Measurements from ENCODE around the gene PROZ.

PROZ gene

DNA sequence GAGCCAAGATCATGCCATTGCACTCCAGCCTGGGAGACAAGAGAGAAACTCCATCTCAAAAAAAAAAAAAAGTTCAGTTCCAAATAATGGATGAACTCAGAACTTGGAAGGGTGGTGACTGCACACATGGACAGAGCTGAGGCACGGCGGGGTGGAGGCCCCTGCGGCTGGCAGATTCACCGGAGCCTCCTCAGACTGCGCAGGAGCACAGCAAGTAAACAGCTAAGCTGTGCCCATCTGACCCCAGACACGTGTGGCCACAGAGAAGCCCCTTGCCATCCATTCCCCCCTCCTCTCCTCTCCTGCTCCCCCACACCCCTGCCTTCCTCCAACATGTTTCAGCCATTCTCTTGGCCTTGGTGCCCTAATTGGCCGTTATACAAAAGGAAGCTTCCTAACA is 15.6 kb upstream of the PROZ start:
- DNase-seq, result no peak

DNA sequence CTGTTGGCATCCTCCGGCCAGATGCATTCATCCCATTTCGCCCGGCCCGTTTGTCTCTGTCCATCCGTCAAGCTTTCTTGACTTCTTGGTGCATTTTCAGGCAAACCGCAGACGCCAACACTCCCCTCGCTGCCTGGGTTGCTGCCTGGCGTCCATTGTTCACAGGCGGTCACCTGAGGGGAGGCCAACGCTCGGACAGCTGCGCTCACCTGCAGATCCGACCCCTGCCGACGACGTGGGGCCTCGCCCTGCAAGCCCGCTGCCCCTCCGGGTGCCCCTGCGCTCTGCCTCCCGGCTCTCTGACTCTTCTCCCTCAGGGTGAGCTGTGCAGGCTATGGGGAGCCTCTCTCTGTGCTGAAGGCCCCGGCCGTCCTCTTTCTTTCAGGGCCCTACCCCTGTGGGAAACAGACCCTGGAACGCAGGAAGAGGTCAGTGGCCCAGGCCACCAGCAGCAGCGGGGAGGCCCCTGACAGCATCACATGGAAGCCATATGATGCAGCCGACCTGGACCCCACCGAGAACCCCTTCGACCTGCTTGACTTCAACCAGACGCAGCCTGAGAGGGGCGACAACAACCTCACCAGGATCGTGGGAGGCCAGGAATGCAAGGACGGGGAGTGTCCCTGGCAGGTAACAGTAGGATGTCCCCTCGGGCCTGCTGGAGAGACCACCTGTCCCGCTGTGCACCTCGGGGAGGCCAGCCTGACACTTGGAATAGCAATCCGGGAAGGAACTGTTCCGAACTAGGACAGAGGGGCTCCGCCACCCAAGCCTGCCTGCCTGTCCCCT is 14.8 kb upstream of the PROZ start:
- no peak for DNase-seq

DNA sequence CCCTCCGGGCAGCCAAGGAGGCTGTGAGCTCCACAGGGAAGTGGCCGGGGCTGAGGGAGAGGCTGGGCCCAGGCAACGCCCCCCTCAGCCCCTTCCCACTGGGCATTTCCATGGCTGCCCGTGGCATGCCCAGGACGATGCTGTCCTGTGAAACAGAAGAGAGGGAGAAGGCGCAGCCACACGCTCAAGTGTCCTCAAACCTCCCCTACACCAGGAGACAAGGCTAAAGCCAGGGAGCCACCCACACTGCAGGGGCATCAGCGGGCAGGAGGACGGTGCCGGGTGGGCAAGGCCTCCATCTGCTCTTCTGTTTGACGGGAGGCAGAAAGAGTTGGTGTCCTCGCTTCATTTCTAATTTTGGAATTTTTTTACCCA is 14.2 kb upstream of the PROZ start:
- no peak for DNase-seq

DNA sequence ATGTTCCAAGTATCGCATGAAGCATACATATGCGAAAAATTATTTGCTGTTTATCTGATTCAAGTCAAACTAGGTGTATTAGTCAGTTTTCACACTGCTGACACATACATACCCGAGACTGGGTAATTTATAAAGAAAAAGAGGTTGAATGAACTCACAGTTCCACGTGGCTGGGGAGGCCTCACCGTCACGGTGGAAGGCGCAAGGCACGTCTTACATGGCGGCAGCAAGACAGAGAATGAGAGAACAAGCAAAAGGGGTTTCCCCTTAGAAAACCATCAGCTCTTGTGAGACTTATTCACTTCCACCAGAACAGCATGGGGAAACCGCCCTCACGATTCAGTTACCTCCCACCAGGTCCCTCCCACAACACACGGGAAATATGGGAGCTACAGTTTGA is 13.0 kb upstream of the PROZ start:
- DNase-seq, result peak in 1 of 2 experiments; percentile 37

DNA sequence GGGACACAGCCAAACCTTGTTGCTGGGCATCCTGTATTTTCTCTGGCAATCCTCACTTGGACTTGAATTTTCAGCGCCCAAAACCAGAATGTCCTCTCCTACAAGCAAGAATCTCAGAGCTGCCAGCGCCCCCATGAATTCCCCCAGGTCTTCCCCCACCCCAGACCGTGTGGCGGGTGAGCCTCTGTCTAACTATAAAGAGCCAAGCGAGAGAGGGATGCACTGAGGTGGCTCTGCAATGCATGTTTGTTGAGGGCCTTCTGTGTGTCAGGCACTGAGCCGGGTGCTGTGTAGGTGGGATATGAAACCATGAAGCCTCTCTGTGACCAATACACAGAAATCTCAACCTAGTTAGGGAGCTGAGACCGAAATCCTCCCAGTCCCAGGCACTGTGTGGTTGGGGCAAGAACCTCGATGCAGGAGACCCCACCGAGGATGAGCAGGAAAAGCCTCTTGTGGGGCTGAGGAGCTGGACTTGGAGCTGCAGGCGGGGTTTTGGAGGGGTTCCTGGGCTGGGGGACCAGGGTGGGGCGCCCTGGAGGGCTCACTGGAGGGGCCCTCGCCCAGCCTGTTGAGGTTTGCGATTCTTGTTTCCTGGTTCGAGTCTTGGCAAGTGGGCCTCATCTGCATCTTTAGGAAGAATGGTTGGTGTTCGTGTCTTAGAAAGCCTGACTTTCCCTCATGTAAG is 12.4 kb upstream of the PROZ start:
- DNase-seq, result no peak

DNA sequence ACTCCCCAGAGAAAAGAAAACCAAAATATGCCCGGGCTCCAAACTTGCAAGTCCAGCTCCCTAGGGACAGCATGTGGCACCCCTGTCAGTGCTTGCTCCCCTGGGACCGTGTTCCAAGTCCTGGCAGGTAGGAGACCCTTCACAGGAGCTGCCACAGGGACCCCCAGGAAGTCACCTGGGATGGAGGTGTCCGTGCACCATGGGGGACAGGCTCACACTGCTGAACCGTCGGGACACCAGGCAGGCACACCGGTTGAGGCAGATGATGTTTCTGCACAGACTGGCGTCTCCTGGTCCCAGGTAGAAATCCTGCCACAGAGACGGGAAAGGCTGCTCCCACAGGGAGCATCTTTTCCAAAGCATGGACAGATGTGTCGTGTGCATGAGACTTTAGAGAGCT is 11.7 kb upstream of the PROZ start:
- no peak for DNase-seq

DNA sequence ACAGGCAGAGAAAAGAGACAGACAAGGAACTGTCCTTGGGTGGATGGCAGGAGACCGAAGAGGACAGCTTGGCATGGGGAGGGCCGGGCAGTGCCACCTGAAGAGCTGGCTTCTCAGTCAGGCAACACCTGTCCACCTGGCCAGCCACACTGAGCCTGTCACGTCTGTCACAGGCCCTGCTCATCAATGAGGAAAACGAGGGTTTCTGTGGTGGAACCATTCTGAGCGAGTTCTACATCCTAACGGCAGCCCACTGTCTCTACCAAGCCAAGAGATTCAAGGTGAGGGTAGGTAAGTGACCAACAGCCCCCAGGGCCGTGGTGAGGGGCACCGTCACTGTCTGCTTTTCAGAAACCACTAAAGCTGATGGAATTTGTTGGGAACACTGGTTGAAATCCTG is 11.2 kb upstream of the PROZ start:
- DNase-seq, result no peak

DNA sequence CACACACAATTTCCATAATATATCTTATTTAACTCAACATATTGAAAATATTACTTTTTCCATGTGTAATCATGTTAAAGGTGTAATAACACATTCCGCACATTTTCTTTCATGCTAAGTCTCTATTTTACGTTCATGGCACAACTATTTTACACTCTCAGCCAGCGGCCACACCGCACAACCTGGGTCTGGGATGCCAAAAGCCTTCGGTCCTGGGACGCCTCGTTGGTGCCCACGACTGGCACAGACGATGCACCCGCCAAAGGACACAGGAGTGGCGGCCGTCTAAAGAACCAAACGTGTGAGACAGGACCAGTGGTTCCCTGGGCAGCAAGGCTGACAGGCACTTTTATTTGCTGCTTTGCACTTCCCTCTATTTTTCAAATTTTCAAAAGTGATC is 10.0 kb upstream of the PROZ start:
- no peak for DNase-seq

DNA sequence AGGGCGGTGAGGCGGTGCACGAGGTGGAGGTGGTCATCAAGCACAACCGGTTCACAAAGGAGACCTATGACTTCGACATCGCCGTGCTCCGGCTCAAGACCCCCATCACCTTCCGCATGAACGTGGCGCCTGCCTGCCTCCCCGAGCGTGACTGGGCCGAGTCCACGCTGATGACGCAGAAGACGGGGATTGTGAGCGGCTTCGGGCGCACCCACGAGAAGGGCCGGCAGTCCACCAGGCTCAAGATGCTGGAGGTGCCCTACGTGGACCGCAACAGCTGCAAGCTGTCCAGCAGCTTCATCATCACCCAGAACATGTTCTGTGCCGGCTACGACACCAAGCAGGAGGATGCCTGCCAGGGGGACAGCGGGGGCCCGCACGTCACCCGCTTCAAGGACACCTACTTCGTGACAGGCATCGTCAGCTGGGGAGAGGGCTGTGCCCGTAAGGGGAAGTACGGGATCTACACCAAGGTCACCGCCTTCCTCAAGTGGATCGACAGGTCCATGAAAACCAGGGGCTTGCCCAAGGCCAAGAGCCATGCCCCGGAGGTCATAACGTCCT is 9.4 kb upstream of the PROZ start:
- no peak for DNase-seq

DNA sequence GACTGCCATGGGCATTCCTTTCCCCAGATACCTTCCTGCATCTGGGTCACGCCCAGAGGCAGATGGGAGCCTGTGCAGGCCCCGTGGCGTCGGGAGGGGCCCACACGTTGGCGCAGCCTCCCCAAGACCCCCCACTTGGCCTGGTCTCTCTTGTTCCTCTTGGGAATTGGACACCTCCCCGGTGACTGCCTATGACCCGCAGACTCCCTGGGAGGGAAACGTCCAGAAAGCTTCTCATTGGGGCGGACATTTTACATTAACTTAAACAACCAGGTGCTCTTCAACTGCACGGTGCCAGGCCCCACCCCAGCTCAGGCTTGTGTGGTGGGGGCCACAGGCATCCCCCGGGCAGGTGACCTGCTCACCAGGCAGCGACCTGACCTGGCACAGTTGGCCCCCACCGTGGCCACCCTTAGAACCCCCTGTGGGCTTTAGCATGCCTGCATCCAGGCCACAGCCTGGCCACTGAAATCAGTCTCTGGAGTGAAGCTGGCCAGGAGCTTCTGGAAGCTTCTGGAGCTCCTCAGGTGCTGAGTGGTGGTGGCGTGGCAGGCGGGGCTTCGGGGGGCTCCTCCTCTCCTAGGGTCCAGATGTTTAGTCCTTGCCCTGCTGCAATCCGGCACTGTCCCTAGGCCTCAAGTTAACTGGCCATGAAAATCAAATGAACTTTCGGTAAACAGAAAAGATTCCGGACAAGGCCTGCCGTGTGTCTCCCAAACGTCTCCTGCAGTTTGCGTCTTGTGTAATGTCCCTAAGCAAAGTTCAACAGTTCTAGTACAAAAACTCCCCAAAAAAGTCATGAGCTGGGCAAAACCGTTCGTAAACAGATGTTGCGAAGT is 8.5 kb upstream of the PROZ start:
- no peak for DNase-seq

DNA sequence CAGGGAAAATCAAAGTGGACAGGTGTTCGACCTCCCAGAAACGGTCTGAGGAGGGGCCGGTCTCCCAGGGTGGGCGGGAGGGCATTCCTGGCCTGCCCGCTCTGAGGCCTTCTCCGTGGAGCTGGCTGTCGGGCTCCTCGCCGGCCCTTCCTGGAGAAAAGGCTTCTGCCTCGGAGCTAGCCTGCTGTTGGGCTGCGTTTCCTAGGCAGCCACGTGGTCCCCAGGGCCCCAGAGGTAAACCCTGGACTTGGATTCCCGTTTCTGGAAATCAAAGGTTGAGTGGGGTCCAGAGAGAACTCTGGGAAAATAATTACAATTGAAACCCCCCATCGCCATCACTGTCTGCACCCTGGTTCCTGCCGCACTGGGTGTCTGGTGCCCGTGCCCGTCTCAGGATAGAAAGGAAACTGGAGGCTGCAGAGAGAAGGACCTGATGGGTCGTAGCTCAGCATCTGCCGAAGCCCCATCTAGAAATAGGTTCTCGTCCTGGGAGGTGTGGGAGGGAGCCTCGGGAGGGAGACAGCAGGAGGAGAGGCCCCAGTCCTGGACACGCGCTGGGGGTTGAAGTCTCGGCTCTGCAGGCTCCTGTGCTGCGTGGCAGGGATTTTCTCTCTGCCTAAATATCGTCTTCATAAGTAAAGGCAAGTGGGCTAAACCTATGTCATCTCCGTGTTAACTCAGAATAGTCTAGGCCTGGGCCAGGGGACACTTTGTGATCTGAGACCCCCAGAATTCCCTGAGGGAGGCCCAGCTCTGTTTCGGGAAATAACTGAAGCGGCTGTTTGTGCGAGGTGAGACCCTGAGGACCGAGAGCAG is 7.7 kb upstream of the PROZ start:
- DNase-seq, result no peak

DNA sequence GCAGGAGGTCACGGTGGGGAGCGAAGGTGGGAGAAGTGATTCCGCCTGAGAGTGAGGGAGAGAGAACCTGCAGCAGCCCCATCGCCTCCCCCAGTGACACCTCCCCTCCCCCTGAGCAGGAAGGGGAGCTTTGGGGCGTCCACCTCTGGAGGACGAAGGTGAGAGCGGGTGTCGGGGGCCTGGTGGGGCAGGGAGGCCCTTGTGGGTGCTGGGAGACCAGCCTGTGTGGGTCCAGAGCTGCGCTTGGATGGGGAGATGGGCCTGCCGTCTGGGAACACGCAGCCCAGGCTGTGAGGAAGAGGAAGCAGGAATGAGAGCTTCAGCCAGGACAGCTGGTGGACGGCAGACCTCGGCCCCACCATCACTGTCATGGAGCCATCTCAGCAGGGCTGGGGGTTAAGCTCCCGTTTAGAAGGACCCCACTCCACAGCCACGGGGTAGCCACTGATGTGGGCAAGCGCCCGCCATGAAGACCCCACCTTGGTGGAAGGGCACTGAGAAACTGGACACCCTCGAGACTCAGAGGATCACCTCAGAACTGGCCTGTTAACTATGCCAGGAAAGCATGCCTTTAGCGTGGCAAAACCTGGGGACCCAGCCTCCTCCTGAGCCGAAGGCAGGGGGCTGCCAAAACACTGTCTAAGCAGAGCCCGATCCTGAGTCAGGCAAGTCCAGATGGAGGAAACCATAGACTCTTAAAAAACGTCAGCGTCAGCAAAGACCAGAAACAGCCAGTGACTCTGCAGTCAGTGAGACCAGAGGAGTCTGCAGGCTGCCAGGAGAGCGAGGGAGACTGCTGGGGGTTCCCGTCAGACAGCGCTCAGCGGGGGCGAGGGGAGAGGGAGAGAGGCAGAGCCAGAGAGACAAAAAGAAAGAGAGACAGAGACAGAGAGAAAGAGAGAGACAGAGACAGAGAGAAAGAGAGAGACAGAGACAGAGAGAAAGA is 6.4 kb upstream of the PROZ start:
- DNase-seq, result peak in 1 of 2 experiments; percentile 43

DNA sequence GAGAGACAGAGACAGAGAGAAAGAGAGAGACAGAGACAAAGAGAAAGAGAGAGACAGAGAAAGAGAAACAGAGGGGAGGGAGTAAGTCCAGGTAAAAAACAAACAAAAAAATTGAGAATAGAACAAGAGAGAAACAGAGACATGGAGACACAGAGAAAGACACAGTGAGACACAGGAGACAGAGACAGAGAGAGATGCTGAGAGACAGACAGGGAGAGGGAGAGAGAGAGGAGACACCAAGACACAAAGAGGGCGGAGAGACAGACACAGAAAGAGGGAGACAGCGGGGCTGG is 5.8 kb upstream of the PROZ start:
- no peak for DNase-seq

DNA sequence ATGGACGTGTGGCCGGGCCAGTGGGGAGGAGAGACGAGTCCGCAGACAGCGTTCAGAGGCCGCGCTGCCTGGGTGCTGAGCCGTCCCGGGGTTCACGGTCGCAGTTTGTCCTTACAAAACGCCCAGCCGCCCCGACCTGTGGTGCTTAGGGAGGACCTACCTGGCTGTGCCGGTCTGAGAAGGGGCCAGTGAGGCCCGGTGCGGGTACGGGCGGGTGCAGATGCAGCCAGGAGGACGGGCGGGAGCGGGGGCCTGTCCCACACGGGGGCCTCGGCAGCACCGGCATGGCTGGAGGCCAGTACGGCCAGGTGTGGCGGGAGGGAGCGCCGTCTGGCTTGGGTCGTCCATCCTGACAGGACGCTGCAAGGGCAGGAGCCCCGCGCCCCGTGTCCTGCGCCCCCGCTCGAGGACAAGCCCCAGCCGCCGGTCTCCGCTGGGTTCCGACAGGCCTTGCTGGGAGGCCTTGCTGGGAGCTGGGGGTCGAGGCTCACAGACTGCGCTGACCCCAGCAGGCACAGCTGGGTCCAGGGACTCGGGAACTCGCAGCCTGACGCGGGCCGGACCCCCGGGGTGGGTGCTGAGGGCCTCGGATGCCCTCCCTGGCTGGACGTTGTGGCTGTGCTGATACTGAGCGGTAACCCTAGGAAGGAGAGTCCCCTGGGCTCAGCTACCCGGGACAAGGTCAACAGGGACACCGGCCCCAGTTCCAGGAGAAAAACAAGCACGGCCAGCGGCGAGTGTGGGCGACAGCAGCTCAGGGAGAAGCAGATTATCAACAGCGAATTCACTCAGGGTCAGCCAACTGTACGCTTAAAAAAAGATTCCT is 5.3 kb upstream of the PROZ start:
- no peak for DNase-seq

DNA sequence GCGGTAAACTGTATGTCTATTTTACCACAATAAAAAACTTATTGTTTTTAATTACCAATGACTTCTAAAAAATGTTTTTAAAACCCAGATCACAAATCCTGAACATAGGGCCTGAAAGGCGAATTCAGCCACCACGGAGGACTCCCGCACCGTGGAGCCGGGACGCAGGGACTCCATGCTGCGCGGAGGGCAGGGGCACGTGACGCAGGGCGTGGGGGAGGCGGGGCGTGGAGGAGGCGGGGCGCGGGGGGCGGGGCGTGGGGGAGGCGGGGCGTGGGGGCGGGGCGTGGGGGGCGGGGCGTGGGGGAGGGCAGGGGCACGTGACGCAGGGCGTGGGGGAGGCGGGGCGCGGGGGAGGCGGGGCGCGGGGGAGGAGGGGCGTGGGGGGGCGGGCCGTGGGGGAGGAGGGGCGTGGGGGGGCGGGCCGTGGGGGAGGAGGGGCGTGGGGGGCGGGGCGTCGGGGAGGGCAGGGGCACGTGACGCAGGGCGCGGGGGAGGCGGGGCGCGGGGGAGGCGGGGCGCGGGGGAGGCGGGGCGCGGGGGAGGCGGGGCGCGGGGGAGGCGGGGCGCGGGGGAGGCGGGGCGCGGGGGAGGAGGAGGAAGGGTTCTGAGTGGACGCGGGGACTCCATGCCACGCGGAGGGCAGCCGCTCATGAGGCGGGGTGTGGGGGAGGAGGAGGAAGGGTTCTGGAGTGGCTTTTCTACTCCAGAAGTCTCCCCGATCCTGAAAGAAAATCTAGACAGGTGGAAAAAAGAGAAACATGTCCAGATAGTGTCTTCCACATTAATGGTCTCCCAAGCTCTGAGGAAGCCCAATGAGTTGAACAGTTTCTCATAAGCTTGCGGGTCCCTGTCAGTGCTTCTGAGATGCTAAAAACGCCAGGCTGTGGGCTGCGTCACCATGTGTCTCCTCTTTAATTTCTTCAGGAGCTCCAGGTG is 4.4 kb upstream of the PROZ start:
- DNase-seq, result peak; percentile 67 to 70

DNA sequence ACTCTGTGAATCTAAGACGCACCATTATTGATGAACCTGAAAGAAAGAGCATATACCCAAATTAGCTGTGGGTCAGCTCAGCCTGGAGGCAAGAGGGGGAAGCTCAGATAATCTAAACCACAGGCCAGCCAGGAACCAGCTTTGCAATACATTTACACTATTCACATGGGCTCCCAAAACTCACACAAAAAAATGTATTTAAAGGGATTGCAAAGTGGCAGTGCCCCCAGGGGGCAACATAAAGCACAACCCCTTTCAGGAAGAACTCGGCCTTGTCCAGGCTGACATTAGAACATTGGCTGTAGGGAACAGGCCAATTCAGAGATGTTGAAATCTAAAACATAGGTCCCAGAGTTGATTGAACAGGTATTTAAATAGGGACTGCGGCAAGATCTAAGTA is 3.2 kb upstream of the PROZ start:
- DNase-seq, result no peak

DNA sequence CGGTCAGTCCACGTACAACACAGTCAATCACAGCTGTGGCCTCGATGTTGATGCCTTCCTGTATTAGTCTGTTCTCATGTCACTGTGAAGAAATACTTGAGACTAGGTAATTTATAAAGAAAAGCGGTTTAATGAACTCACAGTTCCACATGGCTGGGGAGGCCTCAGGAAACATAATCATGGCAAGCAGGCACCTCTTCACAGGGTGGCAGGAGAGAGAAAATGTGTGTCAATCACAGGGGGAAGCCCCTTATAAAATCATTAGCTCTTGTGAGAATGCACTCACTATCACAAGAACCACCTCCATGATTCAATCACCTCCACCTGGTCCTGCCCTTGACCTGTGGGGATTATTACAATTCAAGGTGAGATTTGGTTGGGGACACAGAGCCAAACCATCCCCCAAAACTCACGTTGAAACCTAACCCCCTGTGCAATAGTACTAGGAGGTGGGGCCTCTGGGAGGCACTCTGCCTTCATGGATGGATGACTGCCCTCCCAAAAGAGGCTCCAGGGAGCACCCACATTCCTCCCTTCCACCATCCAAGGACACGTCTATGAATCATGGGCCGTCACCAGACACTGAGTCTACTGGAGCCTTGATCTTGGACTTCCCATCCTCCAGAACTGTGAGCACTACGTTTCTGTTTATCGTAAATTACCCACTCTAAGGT is 2.3 kb upstream of the PROZ start:
- DNase-seq, result no peak

DNA sequence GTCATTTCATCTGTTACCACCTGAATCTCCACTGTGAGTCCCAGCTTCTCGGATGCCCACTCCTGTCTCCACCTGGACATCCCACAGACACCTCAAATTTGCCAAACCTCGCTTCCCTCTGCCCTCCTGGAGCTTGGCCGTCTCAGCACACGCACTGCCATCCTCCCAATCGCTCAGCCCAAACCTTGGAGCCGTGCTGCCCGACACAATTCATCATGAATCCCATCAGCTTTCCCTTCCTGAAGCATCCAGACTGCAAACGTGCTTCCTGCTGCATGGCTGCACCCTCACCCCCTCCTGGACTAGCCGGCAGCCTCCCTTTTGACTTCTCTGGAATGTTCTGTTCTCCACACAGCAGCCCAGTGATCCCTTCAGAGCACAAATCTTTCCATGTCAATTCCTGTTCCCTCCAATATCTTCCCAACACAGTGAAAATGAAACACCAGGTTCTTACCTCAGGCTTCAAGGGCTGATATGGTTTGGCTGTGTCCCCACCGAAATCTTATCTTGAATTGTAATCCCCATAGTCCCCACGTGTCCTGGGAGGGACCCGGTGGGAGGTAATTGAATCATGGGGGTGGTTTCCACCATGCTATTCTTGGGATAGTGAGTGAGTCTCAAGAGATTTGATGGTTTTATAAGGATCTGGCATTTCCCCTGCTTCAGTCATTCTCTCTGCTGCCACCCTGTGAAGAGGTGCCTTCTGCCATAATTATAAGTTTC is 1.1 kb upstream of the PROZ start:
- DNase-seq, result no peak
